Natural killer cell (primary cell): ENCODE results near the gene MAMDC4. TPM values are rescaled to one million over a fixed set of nuclear protein-coding genes. Genes with fewer than 3 reads are reported as not detected.
"Not testable (repeated sequence)": the region's sequence is repeated elsewhere in the genome, so short reads cannot be mapped to it uniquely, and the experiment has no call there.

Source experiments
- ATAC-seq, 3 donors: fragments of 150-1000 bp in 2 of 3; fragments of 200-7000 bp in 1 of 3; cut with Tn5 transposase; 1 replicate in 1 of 3; 2 replicates in 2 of 3; pipeline ENCODE4 v1.10.0; 2021; ENCODE audit warnings: mild to moderate bottlenecking in 2 of 3, moderate library complexity in 2 of 3
- DNase-seq, 2 donors: peaks; one replicate each; pipeline versions ENCODE4 v3.0.0 to v3.0.0-alpha.2; 2013 to 2021; ENCODE audit warnings: mixed read lengths in 1 of 2
- H3K27ac ChIP-seq: one replicate; pipeline ENCODE4 v1.5.1; 2013; ENCODE audit warnings: mild to moderate bottlenecking, low read length
- H3K27me3 ChIP-seq: one replicate; pipeline ENCODE4 v1.6.1; 2013; ENCODE audit warnings: low read length; ENCODE audit not compliant: control insufficient read depth, insufficient read depth
- H3K36me3 ChIP-seq: one replicate; pipeline ENCODE4 v1.6.1; 2013; ENCODE audit warnings: low read length; ENCODE audit not compliant: control insufficient read depth, insufficient read depth
- H3K4me1 ChIP-seq: one replicate; pipeline ENCODE4 v1.6.1; 2013; ENCODE audit warnings: low read length; ENCODE audit not compliant: control insufficient read depth, insufficient read depth
- H3K4me3 ChIP-seq: one replicate; pipeline ENCODE4 v1.5.1; 2013; ENCODE audit warnings: low read length
- H3K9me3 ChIP-seq: one replicate; pipeline ENCODE4 v1.6.1; 2013; ENCODE audit warnings: low read length; ENCODE audit not compliant: control insufficient read depth, insufficient read depth
- H3K27ac Mint-ChIP-seq, 2 donors: one replicate each; pipeline ENCODE4 v1.8.0; 2022; ENCODE audit warnings: mild to moderate bottlenecking in 2 of 2, mixed read lengths in 2 of 2, moderate library complexity in 1 of 2
- H3K27me3 Mint-ChIP-seq, 2 donors: one replicate each; pipeline ENCODE4 v1.8.0; 2022; ENCODE audit warnings: low read depth in 2 of 2, mixed read lengths in 2 of 2
- H3K36me3 Mint-ChIP-seq: one replicate; pipeline ENCODE4 v1.8.0; 2022; ENCODE audit warnings: mixed read lengths
- H3K4me1 Mint-ChIP-seq, 2 donors: one replicate each; pipeline ENCODE4 v1.8.0; 2022; ENCODE audit warnings: mixed read lengths in 2 of 2
- H3K4me3 Mint-ChIP-seq: one replicate; pipeline ENCODE4 v1.8.0; 2022; ENCODE audit warnings: mild to moderate bottlenecking, moderate library complexity, mixed read lengths
- H3K9me3 Mint-ChIP-seq, 2 donors: one replicate each; pipeline ENCODE4 v1.8.0; 2022; ENCODE audit warnings: mixed read lengths in 2 of 2
- CTCF ChIP-seq: fragments of 200-600 bp; IDR thresholded peaks from one replicate; pipeline ENCODE4 v1.8.0; 2022; ENCODE audit warnings: antibody characterized with exemption
- WGBS: methylation state at CpG from one replicate; pipeline ENCODE4 v1.1.7; 2013; ENCODE audit warnings: missing lambda C conversion rate; ENCODE audit not compliant: insufficient coverage; 5-methylcytosine and 5-hydroxymethylcytosine counted together
- intact Hi-C: fragments of 100-400 bp; cut with micrococcal nuclease; formaldehyde crosslinking; loops from one replicate; pipeline ENCODE4 v1.14.2; 2022
- total RNA-seq, 4 donors: library from RNA; stranded (reverse); fragments of 120-200 nt in 1 of 4; gene quantifications; one replicate each; pipeline versions ENCODE4 v1.2.3 to v1.2.4, GENCODE V29; 2013 to 2022

Gene MAMDC4
- total RNA-seq, 3 donors from 2014 or later (not counting 1 experiment from before 2014, with no cell fraction given) = 4.6 to 6.5 (median 5.8) TPM

- Histone ChIP-seq H3K4me3 (no peak overlapping the region), H3K36me3 (peaks cover 21% of the 10 kb centered on the region), H3K4me1 (peaks cover 1% of the 10 kb centered on the region), H3K27me3 (no peaks in the 10 kb centered on the region), H3K27ac (no peak overlapping the region), H3K9me3 (no peaks in the 10 kb centered on the region)
- WGBS = 94% methylated on average over 21 of the region's 21 CpGs
- Mint-ChIP-seq H3K4me1 (peaks cover 0 to 6% of the 10 kb centered on the region in 2 donors), H3K4me3 (no peak overlapping the region), H3K9me3 (no peaks in the 10 kb centered on the region), H3K36me3 (no peaks in the 10 kb centered on the region), H3K27me3 (no peaks in the 10 kb centered on the region), H3K27ac (no peak overlapping the region)
- no peak for TF ChIP-seq CTCF
- intact Hi-C loops = no loop called here
- DNase-seq = no peak
- no peak for ATAC-seq
Observed at GRCh38 chr9:136835932-136836904, 15.9 kb upstream of the MAMDC4 start.

GRCh38 chr9:136837146-136837855 is 14.8 kb upstream of the MAMDC4 start:
- Histone ChIP-seq H3K27ac (no peak overlapping the region), H3K4me1 (peaks cover 12% of the 10 kb centered on the region), H3K27me3 (no peaks in the 10 kb centered on the region), H3K36me3 (peaks cover 11% of the 10 kb centered on the region), H3K9me3 (no peaks in the 10 kb centered on the region), H3K4me3 (no peak overlapping the region)
- ATAC-seq (no peak), DNase-seq (no peak)
- Mint-ChIP-seq H3K27me3 (no peaks in the 10 kb centered on the region), H3K9me3 (no peaks in the 10 kb centered on the region), H3K27ac (no peak overlapping the region), H3K4me3 (no peak overlapping the region), H3K4me1 (peaks cover 2 to 9% of the 10 kb centered on the region in 2 donors), H3K36me3 (no peaks in the 10 kb centered on the region)
- TF ChIP-seq CTCF = no peak
- intact Hi-C loops = no loop called here
- WGBS = 93% methylated on average over 27 of the region's 27 CpGs

- H3K36me3 Mint-ChIP-seq, H3K4me3 ChIP-seq, H3K27ac Mint-ChIP-seq, H3K27ac ChIP-seq, intact Hi-C loops, DNase-seq, H3K4me3 Mint-ChIP-seq, H3K9me3 Mint-ChIP-seq, H3K27me3 Mint-ChIP-seq, H3K27me3 ChIP-seq, ATAC-seq, H3K9me3 ChIP-seq: not testable (repeated sequence)
- 96% methylated on average over 15 of the region's 15 CpGs for whole genome bisulfite sequencing
- H3K4me1 Mint-ChIP-seq = peaks cover 4 to 12% of the 10 kb centered on the region in 2 donors
- H3K4me1 ChIP-seq = peaks cover 12% of the 10 kb centered on the region
- H3K36me3 ChIP-seq = peaks cover 11% of the 10 kb centered on the region
Observed at GRCh38 chr9:136837856-136838277, 14.3 kb upstream of the MAMDC4 start.
